Neural progenitor cell (in vitro differentiated cells): ENCODE measurements around the gene IL2RA.
"Not testable (repeated sequence)": the region's sequence is repeated elsewhere in the genome, so short reads cannot be mapped to it uniquely, and the experiment has no call there.

Experiments
- EZH2 ChIP-seq: fragments of 200-600 bp; sonication (generic); IDR thresholded peaks from 2 replicates; pipeline ENCODE4 v1.6.1; 2017; ENCODE audit warnings: antibody characterized with exemption, mild to moderate bottlenecking, moderate library complexity
- EZH2phosphoT487 ChIP-seq: fragments of 200-600 bp; sonication (generic); IDR thresholded peaks from 2 replicates; pipeline ENCODE4 v1.6.1; 2017; ENCODE audit warnings: antibody characterized with exemption
- TF ChIP-seq, protein P1 (sequence below): fragments of 200-600 bp; sonication (generic); IDR thresholded peaks from 2 replicates; pipeline ENCODE4 v1.5.1; 2017; ENCODE audit warnings: antibody characterized with exemption, mild to moderate bottlenecking

DNA sequence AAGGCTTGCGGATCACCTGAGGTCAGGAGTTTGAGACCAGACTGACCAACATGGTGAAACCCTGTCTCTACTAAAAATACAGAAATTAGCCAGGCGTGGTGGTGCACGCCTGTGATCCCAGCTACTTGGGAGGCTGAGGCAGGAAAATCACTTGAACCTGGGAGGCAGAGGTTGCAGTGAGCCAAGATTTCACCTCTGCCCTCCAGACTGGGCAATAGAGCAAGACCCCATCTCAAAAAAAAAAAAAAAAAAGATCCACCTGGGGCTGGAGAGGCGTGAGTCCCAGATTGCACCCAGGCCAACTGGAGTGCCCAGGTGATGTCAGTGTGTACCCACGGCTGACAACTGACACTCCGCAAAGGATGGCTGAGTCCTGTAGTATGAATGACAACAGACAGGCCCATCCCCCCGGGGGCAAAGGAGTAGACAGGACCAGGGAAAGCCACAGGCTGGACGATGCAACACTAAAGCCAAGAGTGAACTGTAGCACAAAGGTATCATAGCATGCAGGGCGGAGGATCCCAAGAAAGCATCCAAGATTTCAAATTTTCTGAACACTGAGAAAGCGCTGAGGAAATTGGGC, 99.7 kb downstream of the IL2RA start:
- not testable (repeated sequence) for TF ChIP-seq EZH2, EZH2phosphoT487
- TF ChIP-seq, protein P1, sequence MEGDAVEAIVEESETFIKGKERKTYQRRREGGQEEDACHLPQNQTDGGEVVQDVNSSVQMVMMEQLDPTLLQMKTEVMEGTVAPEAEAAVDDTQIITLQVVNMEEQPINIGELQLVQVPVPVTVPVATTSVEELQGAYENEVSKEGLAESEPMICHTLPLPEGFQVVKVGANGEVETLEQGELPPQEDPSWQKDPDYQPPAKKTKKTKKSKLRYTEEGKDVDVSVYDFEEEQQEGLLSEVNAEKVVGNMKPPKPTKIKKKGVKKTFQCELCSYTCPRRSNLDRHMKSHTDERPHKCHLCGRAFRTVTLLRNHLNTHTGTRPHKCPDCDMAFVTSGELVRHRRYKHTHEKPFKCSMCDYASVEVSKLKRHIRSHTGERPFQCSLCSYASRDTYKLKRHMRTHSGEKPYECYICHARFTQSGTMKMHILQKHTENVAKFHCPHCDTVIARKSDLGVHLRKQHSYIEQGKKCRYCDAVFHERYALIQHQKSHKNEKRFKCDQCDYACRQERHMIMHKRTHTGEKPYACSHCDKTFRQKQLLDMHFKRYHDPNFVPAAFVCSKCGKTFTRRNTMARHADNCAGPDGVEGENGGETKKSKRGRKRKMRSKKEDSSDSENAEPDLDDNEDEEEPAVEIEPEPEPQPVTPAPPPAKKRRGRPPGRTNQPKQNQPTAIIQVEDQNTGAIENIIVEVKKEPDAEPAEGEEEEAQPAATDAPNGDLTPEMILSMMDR, result not testable (repeated sequence)
